NCI-H345 treated with DMSO at 0.1 percent for 48 hours (cell line): ENCODE data around the gene IKBIP.
"Not testable (repeated sequence)": the region's sequence is repeated elsewhere in the genome, so short reads cannot be mapped to it uniquely, and the experiment has no call there.

ENCODE experiments used
- DNase-seq: peaks from one replicate; lab custom pipeline; 2025; ENCODE audit not compliant: unreplicated experiment; lab: John Stamatoyannopoulos, UW

Gene IKBIP

GRCh38 chr12:98644712-98645571, at the start of gene IKBIP, which contains the start of gene APAF1:
Gene IKBIP (minus strand): TSS chr12:98644788. CDS start chr12:98644701, 87 bp downstream.
Gene APAF1 (plus strand): TSS chr12:98645290. CDS start chr12:98648360, 3,070 bp downstream.
- peak; percentile 94 for DNase-seq

GRCh38 chr12:98691351-98691750, 46.8 kb upstream of the IKBIP start:
- DNase-seq, result no peak

- no peak for DNase-seq
Measured at GRCh38 chr12:98686603-98687002, 42.0 kb upstream of the IKBIP start.

- no peak for DNase-seq
Measured at GRCh38 chr12:98684199-98684598, 39.6 kb upstream of the IKBIP start.

GRCh38 chr12:98679611-98680005, 35.0 kb upstream of the IKBIP start:
- no peak for DNase-seq

- DNase-seq, result no peak
Measured at GRCh38 chr12:98678946-98679610, 34.5 kb upstream of the IKBIP start.

GRCh38 chr12:98678236-98678945, 33.8 kb upstream of the IKBIP start:
- no peak for DNase-seq

- no peak for DNase-seq
Measured at GRCh38 chr12:98674841-98675240, 30.3 kb upstream of the IKBIP start.

- no peak for DNase-seq
Measured at GRCh38 chr12:98671459-98671858, 26.9 kb upstream of the IKBIP start.

GRCh38 chr12:98669751-98670150, 25.2 kb upstream of the IKBIP start:
- DNase-seq, result no peak

GRCh38 chr12:98660521-98660920, 15.9 kb upstream of the IKBIP start:
- no peak for DNase-seq

GRCh38 chr12:98656289-98657101, 11.9 kb upstream of the IKBIP start:
- no peak for DNase-seq

- peak; percentile 30 for DNase-seq
Measured at GRCh38 chr12:98653866-98654493, 9.4 kb upstream of the IKBIP start.

- DNase-seq, result no peak
Measured at GRCh38 chr12:98651328-98651727, 6.7 kb upstream of the IKBIP start.

GRCh38 chr12:98646294-98647090, 1.9 kb upstream of the IKBIP start:
- DNase-seq, result no peak

- DNase-seq, result no peak
Measured at GRCh38 chr12:98645572-98646067, 1.0 kb upstream of the IKBIP start.

GRCh38 chr12:98644433-98644711, 216 bp downstream of the IKBIP start:
- peak; percentile 45 for DNase-seq

- DNase-seq, result not testable (repeated sequence)
Measured at GRCh38 chr12:98642801-98643200, 1.8 kb downstream of the IKBIP start.

GRCh38 chr12:98639491-98639890, 5.1 kb downstream of the IKBIP start:
- no peak for DNase-seq

- DNase-seq, result no peak
Measured at GRCh38 chr12:98638009-98638408, 6.6 kb downstream of the IKBIP start.
